ENCODE results near the gene CASP8. TPM values are rescaled to one million over a fixed set of nuclear protein-coding genes. Genes with fewer than 3 reads are reported as not detected.

CASP8 gene
- total RNA-seq, 1 donor from 2014 or later = 7.6 TPM

DNA sequence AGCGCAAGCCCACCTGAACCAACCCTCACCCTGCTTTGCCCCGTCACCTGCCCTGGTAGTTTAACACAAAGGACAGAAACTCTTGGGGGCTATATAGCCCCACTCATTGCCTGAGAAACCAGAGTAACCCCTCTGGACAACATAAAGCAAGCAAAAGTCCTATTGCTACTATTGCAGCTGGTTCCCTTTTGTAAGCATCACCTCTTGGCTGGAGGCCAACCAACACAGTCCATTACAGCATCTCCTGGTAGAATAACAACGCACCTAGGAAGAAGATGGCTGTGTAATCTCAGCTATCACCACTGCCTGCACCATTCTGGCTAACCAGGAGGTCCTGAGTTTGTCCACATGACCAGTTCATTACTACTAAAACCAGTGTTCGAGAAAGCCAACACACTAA is 60.4 kb downstream of the CASP8 start:
- ATAC-seq (no peak), DNase-seq (ENCODE audit: low spot score) (no peak)

DNA sequence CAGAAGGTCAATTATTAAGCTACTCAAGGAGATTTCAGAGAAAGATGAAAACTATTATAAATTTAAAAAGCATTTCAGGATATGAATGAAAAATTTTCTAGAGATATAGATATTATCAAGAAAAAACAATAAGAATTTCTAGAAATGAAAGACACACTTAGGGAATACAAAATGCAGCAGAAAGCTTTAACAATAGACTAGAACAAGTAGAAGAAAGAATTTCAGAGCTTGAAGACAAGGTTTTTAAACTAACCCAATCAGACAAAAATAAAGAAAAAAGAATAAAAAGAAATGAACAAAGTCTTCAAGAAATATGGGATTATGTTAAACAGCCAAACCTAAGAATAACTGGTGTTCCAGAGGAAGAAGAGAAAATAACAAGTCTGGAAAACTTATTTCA is 62.4 kb downstream of the CASP8 start:
- ATAC-seq = no peak
- no peak for DNase-seq (ENCODE audit: low spot score)

DNA sequence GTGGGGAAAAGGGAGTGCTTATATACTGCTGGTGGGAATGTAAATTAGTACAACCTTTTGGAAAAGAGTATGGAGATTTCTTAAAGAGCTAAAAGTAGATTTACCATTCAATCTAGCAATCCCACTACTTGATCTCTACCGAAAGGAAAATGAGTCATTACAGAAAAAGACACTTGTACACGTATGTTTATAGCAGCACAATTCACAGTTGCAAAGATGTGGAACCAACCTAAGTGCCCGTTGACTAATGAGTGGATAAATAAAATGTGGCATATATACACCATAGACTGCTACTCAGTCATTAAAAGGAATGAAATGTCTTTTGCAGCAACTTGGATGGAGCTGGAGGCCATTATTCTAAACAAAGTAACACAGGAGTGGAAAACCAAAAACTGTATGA is 67.3 kb downstream of the CASP8 start:
- no peak for ATAC-seq
- no peak for DNase-seq (ENCODE audit: low spot score)

DNA sequence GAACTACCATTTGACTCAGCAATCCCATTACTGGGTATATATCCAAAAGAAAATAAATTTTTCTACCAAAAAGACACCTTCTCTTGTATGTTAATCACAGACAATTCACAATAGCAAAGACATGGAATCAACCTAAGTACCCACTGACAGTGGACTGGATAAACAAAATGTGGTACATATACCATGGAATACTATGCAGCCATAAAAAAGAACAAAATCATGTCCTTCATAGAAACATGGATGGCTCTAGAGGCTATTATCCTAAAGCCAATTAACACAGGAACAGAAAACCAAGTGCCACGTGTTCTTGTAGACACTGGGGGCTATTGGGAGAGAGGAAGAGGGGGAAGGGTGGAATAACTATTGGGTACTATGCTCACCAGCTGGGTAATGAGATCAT is 69.1 kb downstream of the CASP8 start:
- DNase-seq (ENCODE audit: low spot score) = no peak
- ATAC-seq = no peak

Other genes starting within 250 kb of the CASP8 start
- 12.1 TPM for gene HYCC2, start 188.9 kb upstream of the CASP8 start, total RNA-seq
- gene NDUFB3, start 188.5 kb upstream of the CASP8 start, total RNA-seq = 51.8 TPM
- 73.7 TPM for gene CFLAR, start 144.4 kb upstream of the CASP8 start, total RNA-seq
- gene CASP10, start 77.4 kb upstream of the CASP8 start, total RNA-seq = 5.4 TPM
- 0.55 TPM for gene FLACC1, start 96.8 kb downstream of the CASP8 start, total RNA-seq
- gene TRAK2, start 190.9 kb downstream of the CASP8 start, total RNA-seq = 12.3 TPM
- gene STRADB, start 191.2 kb downstream of the CASP8 start, total RNA-seq = 71.9 TPM

Data from left lobe of liver (tissue), 2 donors.